Loucy (cell line): Measurements from ENCODE around the gene TUBB3.
"Not testable (repeated sequence)": the region's sequence is repeated elsewhere in the genome, so short reads cannot be mapped to it uniquely, and the experiment has no call there.

Experiments
- CTCF ChIP-seq: fragments of 200-600 bp; sonication (generic); conservative IDR thresholded peaks from 2 replicates; pipeline ENCODE4 v1.5.1; 2014; ENCODE audit warnings: mild to moderate bottlenecking, antibody characterized with exemption, low read length
- EZH2phosphoT487 ChIP-seq: fragments of 200-600 bp; IDR thresholded peaks from 2 replicates; pipeline ENCODE4 v1.6.1; 2018; ENCODE audit warnings: antibody characterized with exemption, mild to moderate bottlenecking, moderate library complexity, borderline replicate concordance

- not testable (repeated sequence) for TF ChIP-seq CTCF, EZH2phosphoT487
These were observed 44.0 kb upstream of the TUBB3 start for GRCh38 chr16:89879123-89879522.
